Loucy (cell line): ENCODE data around the gene ABLIM1.

Experiments used
- H2AFZ ChIP-seq: fragments of 200-600 bp; sonication (generic); 2 replicates; pipeline ENCODE4 v1.6.0; 2016; ENCODE audit warnings: antibody characterized with exemption, mild to moderate bottlenecking, low read length, moderate library complexity
- H3F3A ChIP-seq: fragments of 200-600 bp; 2 replicates; pipeline ENCODE4 v1.6.0; 2016; ENCODE audit warnings: antibody characterized with exemption, low read depth, mild to moderate bottlenecking
- H3K27me3 ChIP-seq: fragments of 200-600 bp; sonication (generic); 2 replicates; pipeline ENCODE4 v1.6.1; 2014; ENCODE audit warnings: low read length, mild to moderate bottlenecking; ENCODE audit not compliant: insufficient read depth, poor library complexity, severe bottlenecking
- H3K36me3 ChIP-seq: fragments of 200-600 bp; sonication (generic); 2 replicates; pipeline ENCODE4 v1.6.1; 2016; ENCODE audit warnings: low read length; ENCODE audit not compliant: insufficient read depth
- H3K4me1 ChIP-seq: fragments of 200-600 bp; sonication (generic); 2 replicates; pipeline ENCODE4 v1.5.1; 2014; ENCODE audit warnings: low read length, mild to moderate bottlenecking; ENCODE audit not compliant: insufficient read depth, poor library complexity, severe bottlenecking
- H3K4me2 ChIP-seq: fragments of 200-600 bp; sonication (generic); 2 replicates; pipeline ENCODE4 v1.6.0; 2014; ENCODE audit warnings: antibody characterized with exemption, low read length, low read depth, mild to moderate bottlenecking; ENCODE audit not compliant: poor library complexity, severe bottlenecking
- H3K4me3 ChIP-seq: fragments of 200-600 bp; sonication (generic); 2 replicates; pipeline ENCODE4 v1.5.1; 2014; ENCODE audit warnings: low read length, mild to moderate bottlenecking, mixed read lengths; ENCODE audit not compliant: poor library complexity, severe bottlenecking
- H3K79me2 ChIP-seq: fragments of 200-600 bp; sonication (generic); 2 replicates; pipeline ENCODE4 v1.6.1; 2014; ENCODE audit warnings: low read length; ENCODE audit not compliant: insufficient read depth
- H3K9ac ChIP-seq: fragments of 200-600 bp; sonication (generic); 2 replicates; pipeline ENCODE4 v1.6.0; 2014; ENCODE audit warnings: mild to moderate bottlenecking, low read depth, low read length, moderate library complexity; ENCODE audit not compliant: poor library complexity, severe bottlenecking
- H3K9me2 ChIP-seq: fragments of 200-600 bp; sonication (generic); replicated peaks from 2 replicates; pipeline ENCODE4 v1.6.1; 2016; ENCODE audit warnings: low read depth, low read length, mixed read lengths
- H3K9me3 ChIP-seq: fragments of 200-600 bp; sonication (generic); 2 replicates; pipeline ENCODE4 v1.6.1; 2014; ENCODE audit warnings: mild to moderate bottlenecking, antibody characterized with exemption, low read length, low read depth; ENCODE audit not compliant: insufficient read depth
- H4K20me1 ChIP-seq: fragments of 200-600 bp; sonication (generic); 2 replicates; pipeline ENCODE4 v1.6.0; 2014; ENCODE audit warnings: antibody characterized with exemption, low read length, mild to moderate bottlenecking; ENCODE audit not compliant: insufficient read depth, poor library complexity, severe bottlenecking
- EZH2phosphoT487 ChIP-seq: fragments of 200-600 bp; IDR thresholded peaks from 2 replicates; pipeline ENCODE4 v1.6.1; 2018; ENCODE audit warnings: antibody characterized with exemption, mild to moderate bottlenecking, moderate library complexity, borderline replicate concordance
- TF ChIP-seq, protein P1 (sequence below): fragments of 200-600 bp; sonication (generic); conservative IDR thresholded peaks from 2 replicates; pipeline ENCODE4 v1.5.1; 2014; ENCODE audit warnings: mild to moderate bottlenecking, antibody characterized with exemption, low read length

The ABLIM1 gene

DNA sequence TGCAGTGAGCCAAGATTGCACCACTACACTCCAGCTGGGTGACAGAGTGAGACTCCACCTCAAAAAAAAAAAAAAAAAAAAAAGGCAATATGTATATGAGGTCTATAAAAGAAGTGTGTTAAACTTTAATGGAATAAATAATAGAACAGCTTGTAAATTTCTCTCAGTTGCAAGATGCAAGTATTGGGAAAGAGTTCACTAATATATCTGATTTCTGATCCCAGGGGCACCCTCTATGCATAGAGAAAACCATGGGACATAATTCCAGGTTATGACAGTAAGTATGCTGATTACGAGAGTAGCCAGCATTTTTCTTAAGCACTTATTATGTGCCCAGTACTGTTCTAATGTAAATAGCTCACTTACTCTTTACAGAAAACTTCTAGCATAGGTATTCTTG is 187.7 kb downstream of the ABLIM1 start:
- Histone ChIP-seq H3K27me3 (no peaks in the 10 kb centered on the region), H3K9me3 (no peaks in the 10 kb centered on the region), H3K36me3 (peaks cover 65% of the 10 kb centered on the region; the same call in 1 of the 2 replicates), H2AFZ (no peak overlapping the region), H4K20me1 (no peaks in the 10 kb centered on the region), H3K79me2 (no peaks in the 10 kb centered on the region), H3K4me2 (no peak overlapping the region), H3K4me3 (no peak overlapping the region), H3F3A (peaks cover 2% of the 10 kb centered on the region; the same call in 1 of the 2 replicates), H3K9ac (no peak overlapping the region), H3K4me1 (no peaks in the 10 kb centered on the region), H3K9me2 (no peaks in the 10 kb centered on the region)
- TF ChIP-seq, protein P1, sequence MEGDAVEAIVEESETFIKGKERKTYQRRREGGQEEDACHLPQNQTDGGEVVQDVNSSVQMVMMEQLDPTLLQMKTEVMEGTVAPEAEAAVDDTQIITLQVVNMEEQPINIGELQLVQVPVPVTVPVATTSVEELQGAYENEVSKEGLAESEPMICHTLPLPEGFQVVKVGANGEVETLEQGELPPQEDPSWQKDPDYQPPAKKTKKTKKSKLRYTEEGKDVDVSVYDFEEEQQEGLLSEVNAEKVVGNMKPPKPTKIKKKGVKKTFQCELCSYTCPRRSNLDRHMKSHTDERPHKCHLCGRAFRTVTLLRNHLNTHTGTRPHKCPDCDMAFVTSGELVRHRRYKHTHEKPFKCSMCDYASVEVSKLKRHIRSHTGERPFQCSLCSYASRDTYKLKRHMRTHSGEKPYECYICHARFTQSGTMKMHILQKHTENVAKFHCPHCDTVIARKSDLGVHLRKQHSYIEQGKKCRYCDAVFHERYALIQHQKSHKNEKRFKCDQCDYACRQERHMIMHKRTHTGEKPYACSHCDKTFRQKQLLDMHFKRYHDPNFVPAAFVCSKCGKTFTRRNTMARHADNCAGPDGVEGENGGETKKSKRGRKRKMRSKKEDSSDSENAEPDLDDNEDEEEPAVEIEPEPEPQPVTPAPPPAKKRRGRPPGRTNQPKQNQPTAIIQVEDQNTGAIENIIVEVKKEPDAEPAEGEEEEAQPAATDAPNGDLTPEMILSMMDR, result no peak

DNA sequence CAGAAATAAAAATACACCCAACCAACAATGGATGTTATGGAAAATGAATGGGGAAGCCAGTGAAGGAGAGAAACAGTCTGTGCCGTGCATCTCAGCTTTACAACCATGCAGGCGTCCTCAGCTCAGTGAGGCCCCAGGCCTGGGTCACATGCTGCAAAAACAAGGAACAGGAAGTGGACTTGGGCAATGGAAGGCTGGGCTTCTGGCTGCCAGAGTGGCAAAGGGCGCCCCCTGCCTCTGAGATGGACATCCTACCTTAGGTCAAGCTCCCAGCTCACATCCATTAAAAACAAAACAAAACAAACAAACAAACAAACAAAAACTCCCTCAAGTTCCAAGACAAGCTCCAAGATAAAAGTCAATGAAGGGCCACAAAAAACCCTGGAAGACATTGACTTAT is 199.1 kb downstream of the ABLIM1 start:
- peaks cover 9% of the 10 kb centered on the region for H3K4me1 ChIP-seq
- no peaks in the 10 kb centered on the region for H3K27me3 ChIP-seq
- no peaks in the 10 kb centered on the region for H3K9me2 ChIP-seq

DNA sequence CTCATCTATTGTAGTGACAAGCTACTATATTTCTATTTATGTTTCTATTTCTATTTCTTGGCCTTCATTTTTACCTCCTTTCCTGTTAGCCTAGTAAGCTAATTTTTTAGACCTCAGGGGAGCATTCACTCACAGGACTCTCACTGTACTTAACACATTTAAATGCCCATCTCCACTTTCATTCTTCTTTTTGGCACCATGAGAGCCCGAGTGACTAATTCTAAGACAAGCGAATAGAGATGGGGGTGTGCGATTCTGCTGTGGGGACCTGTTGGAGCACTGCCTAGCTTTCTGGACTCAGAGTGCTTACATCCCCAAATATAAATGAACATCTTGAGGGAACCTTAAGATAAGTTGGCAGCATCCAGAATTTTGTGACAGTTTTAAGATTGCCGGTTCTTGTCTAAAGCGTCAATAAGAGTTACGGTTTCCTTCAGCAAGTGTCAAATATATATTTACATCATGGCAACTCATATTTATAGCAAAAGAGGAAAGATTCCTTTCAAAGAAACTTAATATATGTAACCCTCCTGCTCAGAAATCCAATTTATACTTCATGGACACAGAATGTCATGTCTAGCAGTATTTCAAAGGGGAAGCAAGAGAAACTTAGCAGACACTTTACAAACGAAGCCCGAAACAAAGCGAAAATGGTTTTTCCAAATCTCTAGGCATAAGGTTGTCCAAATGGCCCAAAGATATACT is 199.7 kb downstream of the ABLIM1 start:
- Histone ChIP-seq H3K4me3 (no peak overlapping the region), H3K79me2 (peaks cover 4% of the 10 kb centered on the region; the same call in 1 of the 2 replicates), H3K4me1 (peaks cover 9% of the 10 kb centered on the region), H3K36me3 (peaks cover 73% of the 10 kb centered on the region), H4K20me1 (no peaks in the 10 kb centered on the region), H3K27me3 (no peaks in the 10 kb centered on the region), H3K4me2 (peak overlapping the region; percentile 17), H3F3A (no peaks in the 10 kb centered on the region), H3K9me3 (no peaks in the 10 kb centered on the region), H3K9me2 (no peaks in the 10 kb centered on the region), H2AFZ (peak overlapping the region; percentile 56; the same call in 1 of the 2 replicates), H3K9ac (no peak overlapping the region)
- TF ChIP-seq EZH2phosphoT487, result no peak
- TF ChIP-seq, protein P1, result no peak

More for the DNA sequence above, 199.1 kb downstream of the ABLIM1 start:
- H3K36me3 ChIP-seq, result peaks cover 73% of the 10 kb centered on the region
- no peak overlapping the region for H3K4me3 ChIP-seq
- no peak overlapping the region for H3K9ac ChIP-seq
- H3K4me2 ChIP-seq, result peak overlapping the region; percentile 17
- no peaks in the 10 kb centered on the region for H3K9me3 ChIP-seq
- H4K20me1 ChIP-seq, result no peaks in the 10 kb centered on the region
- peaks cover 4% of the 10 kb centered on the region; the same call in 1 of the 2 replicates for H3K79me2 ChIP-seq
- TF ChIP-seq EZH2phosphoT487, result no peak
- TF ChIP-seq, protein P1, result peak; percentile 91
- peak overlapping the region; percentile 56; the same call in 1 of the 2 replicates for H2AFZ ChIP-seq
- no peaks in the 10 kb centered on the region for H3F3A ChIP-seq
